ENCODE results near the gene SPC25.

GRCh38 chr2:168910330-168910729 is 20.1 kb upstream of the SPC25 start:
- TF ChIP-seq ZBTB33 (IDR thresholded peaks at IDR 0.05) (no peak), CTCF (IDR thresholded peaks at IDR 0.05; ENCODE audit: low read depth, low read length, missing input control) (no peak), TAF1 (conservative IDR thresholded peaks at IDR 0.05) (no peak), JUND (IDR thresholded peaks at IDR 0.05) (no peak), SP1 (IDR thresholded peaks at IDR 0.05) (no peak), YY1 (IDR thresholded peaks at IDR 0.05) (no peak), MAX (IDR thresholded peaks at IDR 0.05) (no peak), HNF4A (conservative IDR thresholded peaks at IDR 0.05) (no peak)
